ENCODE data around the gene SESN2.
A peak's percentile ranks its signal among the peaks of the same experiment; 100 is the strongest.

SESN2 gene

GRCh38 chr1:28249866-28250295, 9.4 kb upstream of the SESN2 start:
- DNase-seq (ENCODE audit: low read depth) = no peak

GRCh38 chr1:28256197-28256827, 3.0 kb upstream of the SESN2 start:
- no peak for DNase-seq (ENCODE audit: low read depth)

GRCh38 chr1:28257736-28258135, 1.6 kb upstream of the SESN2 start:
- no peak for DNase-seq (ENCODE audit: low read depth)

- no peak for DNase-seq (ENCODE audit: low read depth)
Observed at GRCh38 chr1:28258628-28259251, 578 bp upstream of the SESN2 start.

GRCh38 chr1:28259934-28260802, 850 bp downstream of the SESN2 start:
- DNase-seq (ENCODE audit: low read depth) = peak; percentile 84

GRCh38 chr1:28260803-28261174, 1.5 kb downstream of the SESN2 start:
- no peak for DNase-seq (ENCODE audit: low read depth)

- DNase-seq (ENCODE audit: low read depth) = no peak
Observed at GRCh38 chr1:28264897-28265296, 5.6 kb downstream of the SESN2 start.

GRCh38 chr1:28265577-28265976, 6.3 kb downstream of the SESN2 start:
- no peak for DNase-seq (ENCODE audit: low read depth)

GRCh38 chr1:28266920-28267322, 7.6 kb downstream of the SESN2 start:
- no peak for DNase-seq (ENCODE audit: low read depth)

- no peak for DNase-seq (ENCODE audit: low read depth)
Observed at GRCh38 chr1:28267633-28268032, 8.3 kb downstream of the SESN2 start.

- DNase-seq (ENCODE audit: low read depth) = no peak
Observed at GRCh38 chr1:28269529-28269928, 10.2 kb downstream of the SESN2 start.

GRCh38 chr1:28272215-28272852, 13.0 kb downstream of the SESN2 start:
- DNase-seq (ENCODE audit: low read depth) = no peak

- DNase-seq (ENCODE audit: low read depth) = no peak
Observed at GRCh38 chr1:28273216-28273860, 14.0 kb downstream of the SESN2 start.

GRCh38 chr1:28278763-28279162, 19.4 kb downstream of the SESN2 start:
- no peak for DNase-seq (ENCODE audit: low read depth)

GRCh38 chr1:28279721-28280120, 20.4 kb downstream of the SESN2 start:
- no peak for DNase-seq (ENCODE audit: low read depth)

- no peak for DNase-seq (ENCODE audit: low read depth)
Observed at GRCh38 chr1:28280501-28280900, 21.2 kb downstream of the SESN2 start.

- DNase-seq (ENCODE audit: low read depth) = no peak
Observed at GRCh38 chr1:28280977-28281381, 21.7 kb downstream of the SESN2 start.

- DNase-seq (ENCODE audit: low read depth) = no peak
Observed at GRCh38 chr1:28281608-28282425, 22.5 kb downstream of the SESN2 start.

- DNase-seq (ENCODE audit: low read depth) = no peak
Observed at GRCh38 chr1:28282426-28283407, 23.4 kb downstream of the SESN2 start.

- DNase-seq (ENCODE audit: low read depth) = no peak
Observed at GRCh38 chr1:28286111-28286510, 26.8 kb downstream of the SESN2 start.

All from stromal cell of bone marrow (primary cell).